SU-DHL-6 (cell line): ENCODE results near the gene OSBPL6.

Experiments used
- H2AFZ ChIP-seq: fragments of 200-600 bp; sonication (generic); 2 replicates; pipeline ENCODE4 v1.6.1; 2014; ENCODE audit warnings: low read depth, mild to moderate bottlenecking, moderate library complexity, mixed read lengths, antibody characterized with exemption, low read length; ENCODE audit not compliant: severe bottlenecking
- H3F3A ChIP-seq: fragments of 200-600 bp; shearing (Covaris generic); 2 replicates; pipeline ENCODE4 v1.6.0; 2016; ENCODE audit warnings: antibody characterized with exemption, mild to moderate bottlenecking; ENCODE audit not compliant: insufficient read depth
- H3K27ac ChIP-seq: fragments of 200-600 bp; sonication (generic); 2 replicates; pipeline ENCODE4 v1.5.1; 2016; ENCODE audit warnings: low read depth, mild to moderate bottlenecking, low read length, moderate library complexity, mixed read lengths
- H3K27me3 ChIP-seq: fragments of 200-600 bp; sonication (generic), shearing (Covaris generic); 2 replicates; pipeline ENCODE4 v1.6.0; 2014; ENCODE audit warnings: mild to moderate bottlenecking, low read length
- H3K36me3 ChIP-seq: fragments of 200-600 bp; sonication (generic); 2 replicates; pipeline ENCODE4 v1.6.1; 2014; ENCODE audit warnings: mild to moderate bottlenecking, low read length, mixed read lengths
- H3K4me2 ChIP-seq: fragments of 300-600, 200-600 bp; shearing (Covaris generic), sonication (generic); 2 replicates; pipeline ENCODE4 v1.6.0; 2014; ENCODE audit warnings: low read length, low read depth, mild to moderate bottlenecking; ENCODE audit not compliant: poor library complexity, severe bottlenecking
- H3K4me3 ChIP-seq: fragments of 200-600 bp; sonication (generic); 2 replicates; pipeline ENCODE4 v1.5.1; 2014; ENCODE audit warnings: antibody characterized with exemption, low read length, mild to moderate bottlenecking, mixed read lengths; ENCODE audit not compliant: insufficient read depth, poor library complexity, severe bottlenecking
- H3K79me2 ChIP-seq: fragments of 200-600 bp; sonication (generic); 2 replicates; pipeline ENCODE4 v1.6.1; 2014; ENCODE audit warnings: mild to moderate bottlenecking, low read length, moderate library complexity; ENCODE audit not compliant: insufficient read depth
- H3K9ac ChIP-seq: fragments of 200-600 bp; sonication (generic); 2 replicates; pipeline ENCODE4 v1.7.0; 2014; ENCODE audit warnings: mild to moderate bottlenecking, low read length
- H3K9me2 ChIP-seq: fragments of 200-600 bp; sonication (generic); replicated peaks from 2 replicates; pipeline ENCODE4 v1.6.1; 2014; ENCODE audit warnings: low read length; ENCODE audit not compliant: insufficient read depth
- H3K9me3 ChIP-seq: fragments of 200-600 bp; sonication (generic); 2 replicates; pipeline ENCODE4 v1.6.1; 2014; ENCODE audit warnings: low read length, mixed read lengths; ENCODE audit not compliant: insufficient read depth
- H4K20me1 ChIP-seq: fragments of 200-600 bp; sonication (generic); 2 replicates; pipeline ENCODE4 v1.6.1; 2014; ENCODE audit warnings: low read depth, mild to moderate bottlenecking, antibody characterized with exemption, low read length, moderate library complexity, mixed read lengths
- CTCF ChIP-seq: fragments of 200-600 bp; sonication (generic); IDR thresholded peaks from one replicate; pipeline ENCODE4 v1.5.1; 2017; ENCODE audit warnings: antibody characterized with exemption, mild to moderate bottlenecking, low read length, moderate library complexity; ENCODE audit not compliant: insufficient read depth, poor library complexity, severe bottlenecking
- EZH2phosphoT487 ChIP-seq: fragments of 200-600 bp; sonication (generic), shearing (Covaris generic); conservative IDR thresholded peaks from 2 replicates; pipeline ENCODE4 v1.6.1; 2018; ENCODE audit warnings: mild to moderate bottlenecking, antibody characterized with exemption, low read length, moderate library complexity, mixed read lengths

Gene OSBPL6

GRCh38 chr2:178251151-178251955, 57.0 kb downstream of the OSBPL6 start:
- Histone ChIP-seq H3K9me2 (no peaks in the 10 kb centered on the region), H3K79me2 (no peaks in the 10 kb centered on the region), H3K27me3 (no peaks in the 10 kb centered on the region), H4K20me1 (no peaks in the 10 kb centered on the region), H3F3A (no peaks in the 10 kb centered on the region), H3K9ac (no peak overlapping the region), H2AFZ (no peak overlapping the region), H3K27ac (no peak overlapping the region), H3K4me3 (no peak overlapping the region), H3K36me3 (no peaks in the 10 kb centered on the region), H3K9me3 (no peaks in the 10 kb centered on the region), H3K4me2 (no peak overlapping the region)
- TF ChIP-seq EZH2phosphoT487 (no peak), CTCF (no peak)

GRCh38 chr2:178256382-178257042, 62.2 kb downstream of the OSBPL6 start:
- H3K9ac ChIP-seq, result no peak overlapping the region
- H3K4me3 ChIP-seq, result no peak overlapping the region
- H3K4me2 ChIP-seq, result no peak overlapping the region
- H3K36me3 ChIP-seq, result no peaks in the 10 kb centered on the region
- H3F3A ChIP-seq, result no peaks in the 10 kb centered on the region
- H4K20me1 ChIP-seq, result no peaks in the 10 kb centered on the region
- H3K9me2 ChIP-seq, result no peaks in the 10 kb centered on the region
- no peaks in the 10 kb centered on the region for H3K27me3 ChIP-seq
- H2AFZ ChIP-seq, result no peak overlapping the region
- no peak for TF ChIP-seq CTCF
- no peak for TF ChIP-seq EZH2phosphoT487
- no peaks in the 10 kb centered on the region for H3K9me3 ChIP-seq
- H3K27ac ChIP-seq, result no peak overlapping the region
- H3K79me2 ChIP-seq, result no peaks in the 10 kb centered on the region

GRCh38 chr2:178257127-178257526, 62.8 kb downstream of the OSBPL6 start:
- Histone ChIP-seq H3K9ac (no peak overlapping the region), H4K20me1 (no peaks in the 10 kb centered on the region), H3F3A (no peaks in the 10 kb centered on the region), H3K9me2 (no peaks in the 10 kb centered on the region), H3K27ac (no peak overlapping the region), H3K27me3 (no peaks in the 10 kb centered on the region), H3K79me2 (no peaks in the 10 kb centered on the region), H3K36me3 (no peaks in the 10 kb centered on the region), H3K4me2 (no peak overlapping the region), H3K9me3 (no peaks in the 10 kb centered on the region), H2AFZ (no peak overlapping the region), H3K4me3 (no peak overlapping the region)
- no peak for TF ChIP-seq CTCF
- no peak for TF ChIP-seq EZH2phosphoT487
